ENCODE results near the gene MACROD1. TPM values are rescaled to one million over a fixed set of nuclear protein-coding genes. Genes with fewer than 3 reads are reported as not detected.

Gene MACROD1
- total and polyA plus RNA-seq, 2 of the 13 experiments (the other 11 are each of a cell fraction or from before 2014, with no cell fraction given), result 23.1 to 34.5 TPM

GRCh38 chr11:64153812-64154211, 12.1 kb downstream of the MACROD1 start (continued):
- TF ChIP-seq, protein P1, sequence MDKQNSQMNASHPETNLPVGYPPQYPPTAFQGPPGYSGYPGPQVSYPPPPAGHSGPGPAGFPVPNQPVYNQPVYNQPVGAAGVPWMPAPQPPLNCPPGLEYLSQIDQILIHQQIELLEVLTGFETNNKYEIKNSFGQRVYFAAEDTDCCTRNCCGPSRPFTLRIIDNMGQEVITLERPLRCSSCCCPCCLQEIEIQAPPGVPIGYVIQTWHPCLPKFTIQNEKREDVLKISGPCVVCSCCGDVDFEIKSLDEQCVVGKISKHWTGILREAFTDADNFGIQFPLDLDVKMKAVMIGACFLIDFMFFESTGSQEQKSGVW (CRISPR knock-in tag; IDR thresholded peaks at IDR 0.05; ENCODE audit: borderline replicate concordance), result no peak
- TF ChIP-seq ZNF878 (CRISPR knock-in tag; IDR thresholded peaks at IDR 0.05) (no peak), SP1 (IDR thresholded peaks at IDR 0.05) (no peak), SP1 (CRISPR knock-in tag; IDR thresholded peaks at IDR 0.05) (no peak), ZNF264 (CRISPR knock-in tag; IDR thresholded peaks at IDR 0.05) (no peak), PAF1 (CRISPR knock-in tag; IDR thresholded peaks at IDR 0.05) (no peak), POGZ (CRISPR knock-in tag; IDR thresholded peaks at IDR 0.05) (no peak), ZZZ3 (CRISPR knock-in tag; IDR thresholded peaks at IDR 0.05; ENCODE audit: borderline replicate concordance) (no peak), GLI4 (CRISPR knock-in tag; IDR thresholded peaks at IDR 0.05; ENCODE audit: borderline replicate concordance) (no peak), AGO2 (optimal IDR thresholded peaks at IDR 0.05; ENCODE audit: low read depth, low read length) (no peak), ZNF12 (CRISPR knock-in tag; IDR thresholded peaks at IDR 0.05) (no peak), NFIC (IDR thresholded peaks at IDR 0.05; ENCODE audit: low read length) (no peak), MEIS2 (CRISPR knock-in tag; IDR thresholded peaks at IDR 0.05) (no peak), ZBTB44 (CRISPR knock-in tag; IDR thresholded peaks at IDR 0.05) (no peak), ZNF558 (CRISPR knock-in tag; IDR thresholded peaks at IDR 0.05; ENCODE audit: borderline replicate concordance) (no peak), CC2D1A (CRISPR knock-in tag; IDR thresholded peaks at IDR 0.05) (no peak), HOXA3 (CRISPR knock-in tag; IDR thresholded peaks at IDR 0.05) (no peak), ZNF512 (CRISPR knock-in tag; IDR thresholded peaks at IDR 0.05) (no peak)
- TF ChIP-seq, protein P2, sequence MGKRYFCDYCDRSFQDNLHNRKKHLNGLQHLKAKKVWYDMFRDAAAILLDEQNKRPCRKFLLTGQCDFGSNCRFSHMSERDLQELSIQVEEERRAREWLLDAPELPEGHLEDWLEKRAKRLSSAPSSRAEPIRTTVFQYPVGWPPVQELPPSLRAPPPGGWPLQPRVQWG (CRISPR knock-in tag; IDR thresholded peaks at IDR 0.05; ENCODE audit: borderline replicate concordance, low read depth), result no peak
- TF ChIP-seq, protein P3, sequence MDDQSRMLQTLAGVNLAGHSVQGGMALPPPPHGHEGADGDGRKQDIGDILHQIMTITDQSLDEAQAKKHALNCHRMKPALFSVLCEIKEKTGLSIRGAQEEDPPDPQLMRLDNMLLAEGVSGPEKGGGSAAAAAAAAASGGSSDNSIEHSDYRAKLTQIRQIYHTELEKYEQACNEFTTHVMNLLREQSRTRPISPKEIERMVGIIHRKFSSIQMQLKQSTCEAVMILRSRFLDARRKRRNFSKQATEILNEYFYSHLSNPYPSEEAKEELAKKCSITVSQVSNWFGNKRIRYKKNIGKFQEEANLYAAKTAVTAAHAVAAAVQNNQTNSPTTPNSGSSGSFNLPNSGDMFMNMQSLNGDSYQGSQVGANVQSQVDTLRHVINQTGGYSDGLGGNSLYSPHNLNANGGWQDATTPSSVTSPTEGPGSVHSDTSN (CRISPR knock-in tag; IDR thresholded peaks at IDR 0.05; ENCODE audit: borderline replicate concordance), result no peak
- TF ChIP-seq, protein P4, sequence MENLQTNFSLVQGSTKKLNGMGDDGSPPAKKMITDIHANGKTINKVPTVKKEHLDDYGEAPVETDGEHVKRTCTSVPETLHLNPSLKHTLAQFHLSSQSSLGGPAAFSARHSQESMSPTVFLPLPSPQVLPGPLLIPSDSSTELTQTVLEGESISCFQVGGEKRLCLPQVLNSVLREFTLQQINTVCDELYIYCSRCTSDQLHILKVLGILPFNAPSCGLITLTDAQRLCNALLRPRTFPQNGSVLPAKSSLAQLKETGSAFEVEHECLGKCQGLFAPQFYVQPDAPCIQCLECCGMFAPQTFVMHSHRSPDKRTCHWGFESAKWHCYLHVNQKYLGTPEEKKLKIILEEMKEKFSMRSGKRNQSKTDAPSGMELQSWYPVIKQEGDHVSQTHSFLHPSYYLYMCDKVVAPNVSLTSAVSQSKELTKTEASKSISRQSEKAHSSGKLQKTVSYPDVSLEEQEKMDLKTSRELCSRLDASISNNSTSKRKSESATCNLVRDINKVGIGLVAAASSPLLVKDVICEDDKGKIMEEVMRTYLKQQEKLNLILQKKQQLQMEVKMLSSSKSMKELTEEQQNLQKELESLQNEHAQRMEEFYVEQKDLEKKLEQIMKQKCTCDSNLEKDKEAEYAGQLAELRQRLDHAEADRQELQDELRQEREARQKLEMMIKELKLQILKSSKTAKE (CRISPR knock-in tag; IDR thresholded peaks at IDR 0.05; ENCODE audit: borderline replicate concordance), result 0 out of 2 replicates have a peak, but pooled peaks have one; percentile 15
- TF ChIP-seq, protein P5, sequence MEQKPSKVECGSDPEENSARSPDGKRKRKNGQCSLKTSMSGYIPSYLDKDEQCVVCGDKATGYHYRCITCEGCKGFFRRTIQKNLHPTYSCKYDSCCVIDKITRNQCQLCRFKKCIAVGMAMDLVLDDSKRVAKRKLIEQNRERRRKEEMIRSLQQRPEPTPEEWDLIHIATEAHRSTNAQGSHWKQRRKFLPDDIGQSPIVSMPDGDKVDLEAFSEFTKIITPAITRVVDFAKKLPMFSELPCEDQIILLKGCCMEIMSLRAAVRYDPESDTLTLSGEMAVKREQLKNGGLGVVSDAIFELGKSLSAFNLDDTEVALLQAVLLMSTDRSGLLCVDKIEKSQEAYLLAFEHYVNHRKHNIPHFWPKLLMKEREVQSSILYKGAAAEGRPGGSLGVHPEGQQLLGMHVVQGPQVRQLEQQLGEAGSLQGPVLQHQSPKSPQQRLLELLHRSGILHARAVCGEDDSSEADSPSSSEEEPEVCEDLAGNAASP (CRISPR knock-in tag; IDR thresholded peaks at IDR 0.05; ENCODE audit: borderline replicate concordance), result peak; percentile 18; the same call in 1 of the 2 replicates

All from HepG2 (cell line).